ENCODE results near the gene TRIM66. TPM values are rescaled to one million over a fixed set of nuclear protein-coding genes. Genes with fewer than 3 reads are reported as not detected.

TRIM66 gene
- total and polyA plus RNA-seq, 2 of the 8 experiments (the other 6 are each of a cell fraction or from before 2014, with no cell fraction given) = 3.1 to 3.5 TPM

GRCh38 chr11:8605971-8606563 lies 76.4 kb downstream of the TRIM66 start:
- Histone ChIP-seq H3K9me3 (ENCODE audit: insufficient read depth in 2 of 2, low read depth in 1 of 2, low read length in 1 of 2) (no peaks in the 10 kb centered on the region), H3K4me2 (ENCODE audit: insufficient read depth in 1 of 2, low read depth in 2 of 2, low read length in 2 of 2) (no peak overlapping the region), H4K8ac (ENCODE audit: extremely low read depth, insufficient read depth, low read length) (no peak overlapping the region), H3K79me1 (ENCODE audit: low read depth, low read length) (no peaks in the 10 kb centered on the region), H2BK20ac (ENCODE audit: low read length) (no peak overlapping the region), H3K4ac (replicated peaks; ENCODE audit: insufficient read length, low read depth, low read length) (no peak overlapping the region), H2BK5ac (ENCODE audit: low read depth, low read length) (no peak overlapping the region), H3K14ac (ENCODE audit: insufficient read length) (no peak overlapping the region), H2AK5ac (ENCODE audit: low read depth, low read length) (no peak overlapping the region), H3K4me3 (ENCODE audit: extremely low read depth in 1 of 4, insufficient read depth in 2 of 4, low read depth in 3 of 4, low read length in 4 of 4) (no peak overlapping the region), H3K36me3 (ENCODE audit: control insufficient read depth in 2 of 4, insufficient read depth in 4 of 4, low read length in 3 of 4) (no peaks in the 10 kb centered on the region), H3K23ac (ENCODE audit: insufficient read length) (no peak overlapping the region), H4K91ac (replicated peaks; ENCODE audit: insufficient read length, low read length) (no peak overlapping the region), H3K4me1 (replicated peaks in 1 of 4; ENCODE audit: control insufficient read depth in 3 of 4, insufficient read depth in 4 of 4, low read length in 3 of 4) (no peaks in the 10 kb centered on the region), H2BK12ac (ENCODE audit: low read depth, low read length) (no peak overlapping the region), H4K20me1 (replicated peaks in 1 of 2; ENCODE audit: control insufficient read depth in 1 of 2, insufficient read depth in 2 of 2, low read length in 2 of 2) (no peaks in the 10 kb centered on the region), H2BK120ac (replicated peaks; ENCODE audit: low read depth, low read length) (no peak overlapping the region), H3K79me2 (ENCODE audit: control insufficient read depth in 1 of 2, insufficient read depth in 2 of 2, low read length in 2 of 2) (no peaks in the 10 kb centered on the region), H3K9ac (replicated peaks in 1 of 4; ENCODE audit: extremely low read depth in 1 of 4, low read depth in 3 of 4, low read length in 3 of 4) (no peak overlapping the region), H3K56ac (replicated peaks; ENCODE audit: insufficient read length, low read depth, low read length) (no peak overlapping the region), H4K5ac (ENCODE audit: insufficient read length, low read depth, low read length) (no peak overlapping the region), H2AFZ (ENCODE audit: low read length) (no peak overlapping the region), H3K18ac (ENCODE audit: extremely low read depth, low read length) (no peak overlapping the region), H3K27ac (ENCODE audit: low read depth, low read length) (no peak overlapping the region), H3K23me2 (ENCODE audit: low read depth, low read length) (no peaks in the 10 kb centered on the region), H3K27me3 (replicated peaks in 1 of 4; ENCODE audit: control insufficient read depth in 3 of 4, extremely low read depth in 1 of 4, insufficient read depth in 3 of 4, low read length in 3 of 4) (no peaks in the 10 kb centered on the region), H2BK15ac (ENCODE audit: low read length) (no peak overlapping the region)
- ChIA-PET CTCF (ENCODE audit: partially characterized antibody) (no interaction called here), POLR2A (ENCODE audit: partially characterized antibody) (interaction anchor here (0.9 to 3.5 kb wide), 2 partner anchors 66 to 77 kb away, joined by 3 to 16 read pairs; partner anchors contain the start of genes RPL27A and TRIM66)
- FAIRE-seq = no peak
- 80% methylated on average over 1 of the region's 1 CpG; no CpG with 5 or more reads in 1 of the 2 experiments for WGBS, 2 experiments (ENCODE audit: extremely low coverage in 1 of 2, insufficient coverage in 1 of 2, insufficient read length in 1 of 2, insufficient replicate concordance in 2 of 2, low coverage in 1 of 2, low lambda C conversion rate in 2 of 2, missing lambda C conversion rate in 1 of 2)
- TF ChIP-seq KDM5A (IDR thresholded peaks at IDR 0.05; ENCODE audit: low read length) (no peak), SAP30 (IDR thresholded peaks at IDR 0.05; ENCODE audit: insufficient read depth, insufficient replicate concordance, low read length) (no peak), CREB1 (IDR thresholded peaks at IDR 0.05) (no peak), JUN (IDR thresholded peaks at IDR 0.05; ENCODE audit: low read depth, low read length) (no peak), E2F6 (IDR thresholded peaks at IDR 0.05) (no peak), TAF7 (optimal IDR thresholded peaks at IDR 0.05; ENCODE audit: borderline replicate concordance, low read depth, low read length) (no peak), ASH2L (IDR thresholded peaks at IDR 0.05; ENCODE audit: low read length) (no peak), POU5F1 (IDR thresholded peaks at IDR 0.05; ENCODE audit: low read depth, low read length) (no peak), YY1 (IDR thresholded peaks at IDR 0.05; ENCODE audit: low read depth, low read length) (no peak), POLR2A (IDR thresholded peaks at IDR 0.05; ENCODE audit: control extremely low read depth in 1 of 2, low read depth in 2 of 2, low read length in 2 of 2) (no peak), ATF2 (IDR thresholded peaks at IDR 0.05; ENCODE audit: low read length) (no peak), SP4 (IDR thresholded peaks at IDR 0.05; ENCODE audit: low read length) (no peak), POLR2AphosphoS5 (IDR thresholded peaks at IDR 0.05; ENCODE audit: low read depth, low read length) (no peak)
- no peak for DNase-seq (ENCODE audit: low read depth in 1 of 2, low spot score in 2 of 2)
